ENCODE data around the gene CEP152.

DNA sequence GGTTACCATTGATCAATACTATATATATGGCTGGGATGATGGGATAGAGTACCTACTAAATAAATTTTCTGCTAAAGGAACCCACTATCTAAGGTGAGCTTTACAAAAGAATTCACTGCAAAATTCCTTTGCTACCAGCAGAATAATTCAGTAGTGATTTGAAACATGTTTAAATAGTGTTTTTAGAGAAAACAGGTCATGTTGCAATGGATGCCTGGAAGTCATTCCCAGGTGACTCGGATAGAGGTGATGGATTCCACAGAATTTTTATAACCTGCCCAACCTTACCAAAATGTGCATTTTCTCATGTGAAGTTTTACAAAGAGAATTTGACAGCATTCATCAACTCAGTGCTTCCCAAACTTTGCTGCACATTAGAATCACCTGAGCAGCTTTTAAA lies 53.2 kb downstream of the CEP152 start:
- no peak for TF ChIP-seq POLR2AphosphoS5 (IDR thresholded peaks at IDR 0.05)
- TF ChIP-seq, protein P1, sequence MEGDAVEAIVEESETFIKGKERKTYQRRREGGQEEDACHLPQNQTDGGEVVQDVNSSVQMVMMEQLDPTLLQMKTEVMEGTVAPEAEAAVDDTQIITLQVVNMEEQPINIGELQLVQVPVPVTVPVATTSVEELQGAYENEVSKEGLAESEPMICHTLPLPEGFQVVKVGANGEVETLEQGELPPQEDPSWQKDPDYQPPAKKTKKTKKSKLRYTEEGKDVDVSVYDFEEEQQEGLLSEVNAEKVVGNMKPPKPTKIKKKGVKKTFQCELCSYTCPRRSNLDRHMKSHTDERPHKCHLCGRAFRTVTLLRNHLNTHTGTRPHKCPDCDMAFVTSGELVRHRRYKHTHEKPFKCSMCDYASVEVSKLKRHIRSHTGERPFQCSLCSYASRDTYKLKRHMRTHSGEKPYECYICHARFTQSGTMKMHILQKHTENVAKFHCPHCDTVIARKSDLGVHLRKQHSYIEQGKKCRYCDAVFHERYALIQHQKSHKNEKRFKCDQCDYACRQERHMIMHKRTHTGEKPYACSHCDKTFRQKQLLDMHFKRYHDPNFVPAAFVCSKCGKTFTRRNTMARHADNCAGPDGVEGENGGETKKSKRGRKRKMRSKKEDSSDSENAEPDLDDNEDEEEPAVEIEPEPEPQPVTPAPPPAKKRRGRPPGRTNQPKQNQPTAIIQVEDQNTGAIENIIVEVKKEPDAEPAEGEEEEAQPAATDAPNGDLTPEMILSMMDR (IDR thresholded peaks at IDR 0.05) = no peak
- no peak for TF ChIP-seq EP300 (IDR thresholded peaks at IDR 0.05)
- TF ChIP-seq POLR2A (IDR thresholded peaks at IDR 0.05; ENCODE audit: low read depth) = no peak

All from esophagus muscularis mucosa (tissue), 4 donors.